SK-N-SH treated with all-trans-retinoic acid at 6 μM for 48 hours (cell line): ENCODE measurements around the gene KRT14.

Experiments used
- ATAC-seq: fragments of 200-7000 bp; cut with Tn5 transposase; 3 replicates; pipeline ENCODE4 v1.9.1; 2020; ENCODE audit warnings: mild to moderate bottlenecking, moderate library complexity
- BACH2 ChIP-seq: fragments of 250-450 bp; sonication (Bioruptor Pico); IDR thresholded peaks from 2 replicates; pipeline ENCODE4 v1.9.0; 2021; ENCODE audit warnings: mild to moderate bottlenecking, borderline replicate concordance
- CSDC2 ChIP-seq: fragments of 250-450 bp; sonication (Bioruptor Pico); IDR thresholded peaks from 2 replicates; pipeline ENCODE4 v1.5.0; 2020; ENCODE audit warnings: mild to moderate bottlenecking, moderate library complexity
- ESRRG ChIP-seq: fragments of 250-450 bp; sonication (Bioruptor Pico); IDR thresholded peaks from 2 replicates; pipeline ENCODE4 v1.6.1; 2021; ENCODE audit warnings: mild to moderate bottlenecking
- GLIS3 ChIP-seq: fragments of 250-450 bp; sonication (Bioruptor Pico); IDR thresholded peaks from 2 replicates; pipeline ENCODE4 v1.5.0; 2020; ENCODE audit warnings: mild to moderate bottlenecking, moderate library complexity
- ISL1 ChIP-seq: fragments of 250-450 bp; sonication (Bioruptor Pico); IDR thresholded peaks from 2 replicates; pipeline ENCODE4 v2.1.2; 2022; ENCODE audit warnings: mild to moderate bottlenecking, moderate library complexity
- OSR1 ChIP-seq: fragments of 250-450 bp; sonication (Bioruptor Pico); IDR thresholded peaks from 2 replicates; pipeline ENCODE4 v1.8.0; 2022; ENCODE audit warnings: moderate library complexity, mild to moderate bottlenecking, inconsistent platforms
- PPARA ChIP-seq: fragments of 250-450 bp; sonication (Bioruptor Pico); IDR thresholded peaks from 2 replicates; pipeline ENCODE4 v1.5.0; 2020; ENCODE audit warnings: mild to moderate bottlenecking, borderline replicate concordance
- RARB ChIP-seq: fragments of 250-450 bp; sonication (Bioruptor Pico); IDR thresholded peaks from 2 replicates; pipeline ENCODE4 v1.8.0; 2021; ENCODE audit warnings: mild to moderate bottlenecking, moderate library complexity
- SNAI2 ChIP-seq: fragments of 250-450 bp; sonication (Bioruptor Pico); IDR thresholded peaks from 2 replicates; pipeline ENCODE4 v1.5.0; 2020; ENCODE audit warnings: mild to moderate bottlenecking, moderate library complexity
- TCF4 ChIP-seq: fragments of 250-450 bp; sonication (Bioruptor Pico); IDR thresholded peaks from 2 replicates; pipeline ENCODE4 v1.8.0; 2021; ENCODE audit warnings: mild to moderate bottlenecking, moderate library complexity, borderline replicate concordance
- TOX ChIP-seq: fragments of 250-450 bp; sonication (Bioruptor Pico); IDR thresholded peaks from 2 replicates; pipeline ENCODE4 v1.8.0; 2021; ENCODE audit warnings: mild to moderate bottlenecking, moderate library complexity, borderline replicate concordance
- ZC3H10 ChIP-seq: fragments of 250-450 bp; sonication (Bioruptor Pico); IDR thresholded peaks from 2 replicates; pipeline ENCODE4 v1.5.1; 2021; ENCODE audit warnings: mild to moderate bottlenecking, moderate library complexity
- ZFP3 ChIP-seq: fragments of 250-450 bp; sonication (Bioruptor Pico); IDR thresholded peaks from 2 replicates; pipeline ENCODE4 v1.5.0; 2020; ENCODE audit warnings: mild to moderate bottlenecking, moderate library complexity
- ZFP30 ChIP-seq: fragments of 450-650 bp; formaldehyde crosslinking; IDR thresholded peaks from 2 replicates; pipeline ENCODE4 v1.5.0; 2022; ENCODE audit warnings: mild to moderate bottlenecking, moderate library complexity
- ZNF565 ChIP-seq: fragments of 450-650 bp; formaldehyde crosslinking; conservative IDR thresholded peaks from 2 replicates; pipeline ENCODE4 v1.5.0; 2020; ENCODE audit warnings: low read depth, mild to moderate bottlenecking, moderate library complexity
- ZNF70 ChIP-seq: fragments of 450-650 bp; formaldehyde crosslinking; IDR thresholded peaks from 2 replicates; pipeline ENCODE4 v1.5.0; 2020; ENCODE audit warnings: mild to moderate bottlenecking, moderate library complexity
- ZNF8 ChIP-seq: fragments of 450-650 bp; formaldehyde crosslinking; IDR thresholded peaks from 2 replicates; pipeline ENCODE4 v1.5.0; 2020; ENCODE audit warnings: mild to moderate bottlenecking, moderate library complexity
- TF ChIP-seq, protein P1 (sequence below): fragments of 250-450 bp; sonication (Bioruptor Pico); IDR thresholded peaks from 2 replicates; pipeline ENCODE4 v1.5.1; 2021; ENCODE audit warnings: mild to moderate bottlenecking, moderate library complexity
- TF ChIP-seq, protein P2 (sequence below): fragments of 250-450 bp; sonication (Bioruptor Pico); IDR thresholded peaks from 2 replicates; pipeline ENCODE4 v1.5.0; 2020; ENCODE audit warnings: mild to moderate bottlenecking, moderate library complexity
- TF ChIP-seq, protein P3 (sequence below): fragments of 250-450 bp; sonication (Bioruptor Pico); IDR thresholded peaks from 2 replicates; pipeline ENCODE4 v1.8.0; 2021; ENCODE audit warnings: low read depth, mild to moderate bottlenecking, moderate library complexity, borderline replicate concordance
- TF ChIP-seq, protein P4 (sequence below): fragments of 250-450 bp; sonication (Bioruptor Pico); IDR thresholded peaks from 2 replicates; pipeline ENCODE4 v1.5.1; 2020; ENCODE audit warnings: low read depth, mild to moderate bottlenecking, moderate library complexity
- TF ChIP-seq, protein P5 (sequence below): fragments of 250-450 bp; sonication (Bioruptor Pico); IDR thresholded peaks from 2 replicates; pipeline ENCODE4 v1.8.0; 2020; ENCODE audit warnings: mild to moderate bottlenecking, moderate library complexity, borderline replicate concordance

The KRT14 gene

DNA sequence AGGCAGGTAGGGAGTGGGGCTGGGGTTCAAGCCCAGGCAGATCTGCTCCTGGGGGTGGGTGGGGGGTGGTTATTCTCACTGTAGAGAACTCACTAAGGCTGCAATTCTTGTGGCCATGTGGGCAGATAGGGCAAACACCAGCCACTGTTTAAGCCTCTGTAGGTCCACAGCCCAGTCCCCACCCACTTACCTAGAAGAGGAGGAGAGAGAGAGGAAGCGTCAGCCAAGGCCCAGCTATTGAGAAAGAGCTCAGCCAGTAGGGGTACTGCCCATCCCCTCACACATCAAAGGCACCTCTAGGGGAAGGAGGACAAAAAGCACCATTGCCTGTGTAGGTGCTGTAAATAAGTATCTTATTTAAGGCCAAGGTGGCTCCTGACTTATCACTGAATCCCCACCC, 13.0 kb upstream of the KRT14 start:
- ATAC-seq: no peak
- TF ChIP-seq ISL1 (CRISPR knock-in tag) (no peak), ZNF565 (CRISPR knock-in tag) (no peak), BACH2 (no peak), ZFP3 (CRISPR knock-in tag) (no peak), ESRRG (CRISPR knock-in tag) (no peak), TCF4 (CRISPR knock-in tag) (no peak), SNAI2 (no peak), RARB (CRISPR knock-in tag) (no peak), ZC3H10 (CRISPR knock-in tag) (no peak), OSR1 (CRISPR knock-in tag) (no peak), ZNF70 (CRISPR knock-in tag) (no peak)
- TF ChIP-seq, protein P1, sequence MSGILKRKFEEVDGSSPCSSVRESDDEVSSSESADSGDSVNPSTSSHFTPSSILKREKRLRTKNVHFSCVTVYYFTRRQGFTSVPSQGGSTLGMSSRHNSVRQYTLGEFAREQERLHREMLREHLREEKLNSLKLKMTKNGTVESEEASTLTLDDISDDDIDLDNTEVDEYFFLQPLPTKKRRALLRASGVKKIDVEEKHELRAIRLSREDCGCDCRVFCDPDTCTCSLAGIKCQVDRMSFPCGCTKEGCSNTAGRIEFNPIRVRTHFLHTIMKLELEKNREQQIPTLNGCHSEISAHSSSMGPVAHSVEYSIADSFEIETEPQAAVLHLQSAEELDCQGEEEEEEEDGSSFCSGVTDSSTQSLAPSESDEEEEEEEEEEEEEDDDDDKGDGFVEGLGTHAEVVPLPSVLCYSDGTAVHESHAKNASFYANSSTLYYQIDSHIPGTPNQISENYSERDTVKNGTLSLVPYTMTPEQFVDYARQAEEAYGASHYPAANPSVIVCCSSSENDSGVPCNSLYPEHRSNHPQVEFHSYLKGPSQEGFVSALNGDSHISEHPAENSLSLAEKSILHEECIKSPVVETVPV (CRISPR knock-in tag): no peak
- TF ChIP-seq, protein P2, sequence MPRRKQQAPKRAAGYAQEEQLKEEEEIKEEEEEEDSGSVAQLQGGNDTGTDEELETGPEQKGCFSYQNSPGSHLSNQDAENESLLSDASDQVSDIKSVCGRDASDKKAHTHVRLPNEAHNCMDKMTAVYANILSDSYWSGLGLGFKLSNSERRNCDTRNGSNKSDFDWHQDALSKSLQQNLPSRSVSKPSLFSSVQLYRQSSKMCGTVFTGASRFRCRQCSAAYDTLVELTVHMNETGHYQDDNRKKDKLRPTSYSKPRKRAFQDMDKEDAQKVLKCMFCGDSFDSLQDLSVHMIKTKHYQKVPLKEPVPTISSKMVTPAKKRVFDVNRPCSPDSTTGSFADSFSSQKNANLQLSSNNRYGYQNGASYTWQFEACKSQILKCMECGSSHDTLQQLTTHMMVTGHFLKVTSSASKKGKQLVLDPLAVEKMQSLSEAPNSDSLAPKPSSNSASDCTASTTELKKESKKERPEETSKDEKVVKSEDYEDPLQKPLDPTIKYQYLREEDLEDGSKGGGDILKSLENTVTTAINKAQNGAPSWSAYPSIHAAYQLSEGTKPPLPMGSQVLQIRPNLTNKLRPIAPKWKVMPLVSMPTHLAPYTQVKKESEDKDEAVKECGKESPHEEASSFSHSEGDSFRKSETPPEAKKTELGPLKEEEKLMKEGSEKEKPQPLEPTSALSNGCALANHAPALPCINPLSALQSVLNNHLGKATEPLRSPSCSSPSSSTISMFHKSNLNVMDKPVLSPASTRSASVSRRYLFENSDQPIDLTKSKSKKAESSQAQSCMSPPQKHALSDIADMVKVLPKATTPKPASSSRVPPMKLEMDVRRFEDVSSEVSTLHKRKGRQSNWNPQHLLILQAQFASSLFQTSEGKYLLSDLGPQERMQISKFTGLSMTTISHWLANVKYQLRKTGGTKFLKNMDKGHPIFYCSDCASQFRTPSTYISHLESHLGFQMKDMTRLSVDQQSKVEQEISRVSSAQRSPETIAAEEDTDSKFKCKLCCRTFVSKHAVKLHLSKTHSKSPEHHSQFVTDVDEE (CRISPR knock-in tag): no peak
- TF ChIP-seq, protein P3, sequence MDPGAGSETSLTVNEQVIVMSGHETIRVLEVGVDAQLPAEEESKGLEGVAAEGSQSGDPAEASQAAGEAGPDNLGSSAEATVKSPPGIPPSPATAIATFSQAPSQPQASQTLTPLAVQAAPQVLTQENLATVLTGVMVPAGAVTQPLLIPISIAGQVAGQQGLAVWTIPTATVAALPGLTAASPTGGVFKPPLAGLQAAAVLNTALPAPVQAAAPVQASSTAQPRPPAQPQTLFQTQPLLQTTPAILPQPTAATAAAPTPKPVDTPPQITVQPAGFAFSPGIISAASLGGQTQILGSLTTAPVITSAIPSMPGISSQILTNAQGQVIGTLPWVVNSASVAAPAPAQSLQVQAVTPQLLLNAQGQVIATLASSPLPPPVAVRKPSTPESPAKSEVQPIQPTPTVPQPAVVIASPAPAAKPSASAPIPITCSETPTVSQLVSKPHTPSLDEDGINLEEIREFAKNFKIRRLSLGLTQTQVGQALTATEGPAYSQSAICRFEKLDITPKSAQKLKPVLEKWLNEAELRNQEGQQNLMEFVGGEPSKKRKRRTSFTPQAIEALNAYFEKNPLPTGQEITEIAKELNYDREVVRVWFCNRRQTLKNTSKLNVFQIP (CRISPR knock-in tag): no peak
- TF ChIP-seq, protein P4, sequence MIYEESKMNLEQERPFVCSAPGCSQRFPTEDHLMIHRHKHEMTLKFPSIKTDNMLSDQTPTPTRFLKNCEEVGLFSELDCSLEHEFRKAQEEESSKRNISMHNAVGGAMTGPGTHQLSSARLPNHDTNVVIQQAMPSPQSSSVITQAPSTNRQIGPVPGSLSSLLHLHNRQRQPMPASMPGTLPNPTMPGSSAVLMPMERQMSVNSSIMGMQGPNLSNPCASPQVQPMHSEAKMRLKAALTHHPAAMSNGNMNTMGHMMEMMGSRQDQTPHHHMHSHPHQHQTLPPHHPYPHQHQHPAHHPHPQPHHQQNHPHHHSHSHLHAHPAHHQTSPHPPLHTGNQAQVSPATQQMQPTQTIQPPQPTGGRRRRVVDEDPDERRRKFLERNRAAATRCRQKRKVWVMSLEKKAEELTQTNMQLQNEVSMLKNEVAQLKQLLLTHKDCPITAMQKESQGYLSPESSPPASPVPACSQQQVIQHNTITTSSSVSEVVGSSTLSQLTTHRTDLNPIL (CRISPR knock-in tag): no peak
- TF ChIP-seq, protein P5, sequence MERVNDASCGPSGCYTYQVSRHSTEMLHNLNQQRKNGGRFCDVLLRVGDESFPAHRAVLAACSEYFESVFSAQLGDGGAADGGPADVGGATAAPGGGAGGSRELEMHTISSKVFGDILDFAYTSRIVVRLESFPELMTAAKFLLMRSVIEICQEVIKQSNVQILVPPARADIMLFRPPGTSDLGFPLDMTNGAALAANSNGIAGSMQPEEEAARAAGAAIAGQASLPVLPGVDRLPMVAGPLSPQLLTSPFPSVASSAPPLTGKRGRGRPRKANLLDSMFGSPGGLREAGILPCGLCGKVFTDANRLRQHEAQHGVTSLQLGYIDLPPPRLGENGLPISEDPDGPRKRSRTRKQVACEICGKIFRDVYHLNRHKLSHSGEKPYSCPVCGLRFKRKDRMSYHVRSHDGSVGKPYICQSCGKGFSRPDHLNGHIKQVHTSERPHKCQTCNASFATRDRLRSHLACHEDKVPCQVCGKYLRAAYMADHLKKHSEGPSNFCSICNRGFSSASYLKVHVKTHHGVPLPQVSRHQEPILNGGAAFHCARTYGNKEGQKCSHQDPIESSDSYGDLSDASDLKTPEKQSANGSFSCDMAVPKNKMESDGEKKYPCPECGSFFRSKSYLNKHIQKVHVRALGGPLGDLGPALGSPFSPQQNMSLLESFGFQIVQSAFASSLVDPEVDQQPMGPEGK (CRISPR knock-in tag): no peak

DNA sequence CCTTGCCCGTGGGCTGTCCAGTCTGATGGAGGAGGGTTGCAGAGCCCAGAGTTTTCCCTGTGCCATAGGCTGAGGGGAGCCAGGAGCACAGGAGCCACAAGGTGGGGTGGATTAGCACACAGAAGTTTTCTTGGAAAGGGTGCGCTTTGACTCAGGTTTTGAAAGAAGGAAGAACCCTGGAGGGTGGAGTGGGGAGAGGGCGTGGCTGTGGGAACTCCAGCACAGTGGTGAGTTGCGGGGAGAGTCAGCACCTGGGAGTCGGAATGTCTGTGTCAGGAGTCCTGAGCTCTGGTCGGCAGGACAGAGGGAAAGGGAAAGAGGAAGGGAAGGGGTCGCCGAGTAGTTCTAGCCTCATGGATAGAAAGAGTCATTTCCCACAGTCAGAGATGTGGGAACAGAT, 8.9 kb upstream of the KRT14 start:
- ATAC-seq: no peak
- TF ChIP-seq ISL1 (CRISPR knock-in tag) (no peak), GLIS3 (CRISPR knock-in tag) (no peak), ZFP3 (CRISPR knock-in tag) (no peak), ESRRG (CRISPR knock-in tag) (no peak), CSDC2 (CRISPR knock-in tag) (no peak), RARB (CRISPR knock-in tag) (no peak), SNAI2 (no peak), TOX (CRISPR knock-in tag) (no peak), ZNF8 (CRISPR knock-in tag) (no peak), ZFP30 (CRISPR knock-in tag) (no peak), BACH2 (no peak), PPARA (no peak)
- TF ChIP-seq, protein P3 (CRISPR knock-in tag): no peak
- TF ChIP-seq, protein P2 (CRISPR knock-in tag): no peak
- TF ChIP-seq, protein P1 (CRISPR knock-in tag): no peak
- TF ChIP-seq, protein P4 (CRISPR knock-in tag): no peak
